Dedifferentiated amniotic fluid mesenchymal stem cell (primary cell): ENCODE data around the gene CLDN14.
"Not testable (repeated sequence)": the region's sequence is repeated elsewhere in the genome, so short reads cannot be mapped to it uniquely, and the experiment has no call there.

Source experiments
- DNase-seq: peaks from one replicate; pipeline ENCODE4 v3.0.0-alpha.2; 2016; ENCODE audit errors: extremely low spot score

Gene CLDN14

DNA sequence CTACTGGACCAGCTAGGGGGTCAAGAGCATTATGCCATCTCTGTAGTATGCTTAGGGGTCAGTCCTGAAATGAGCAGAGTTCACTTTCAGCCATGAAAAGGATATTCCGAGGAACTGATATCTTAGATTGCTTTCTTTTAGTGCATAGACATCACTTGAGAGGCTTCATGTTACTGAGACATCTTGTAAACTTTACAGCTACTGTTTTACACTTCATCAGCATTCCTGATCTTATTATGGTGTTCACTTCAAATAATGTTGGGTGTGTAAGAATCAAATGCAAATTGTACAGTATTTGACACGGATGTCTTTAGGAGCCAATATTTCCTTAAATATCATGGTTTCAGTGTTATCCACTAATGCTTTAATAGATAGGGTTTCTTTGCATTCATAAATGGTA is 22.4 kb upstream of the CLDN14 start:
- DNase-seq = no peak

DNA sequence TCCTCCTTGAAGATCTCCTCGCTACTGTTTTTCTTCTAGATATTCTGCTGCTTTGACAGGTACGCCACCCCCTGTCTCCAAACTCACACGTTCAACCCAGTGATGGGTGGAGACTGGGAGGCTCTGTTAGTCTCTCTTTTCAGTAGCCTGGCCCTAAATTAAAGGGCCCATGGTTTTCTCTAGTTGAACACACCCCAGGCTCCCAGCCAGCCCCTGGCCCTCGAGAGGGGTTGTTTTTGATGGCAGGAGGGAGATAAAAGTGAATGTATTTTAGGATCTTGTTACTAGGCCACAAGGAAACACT is 21.6 kb upstream of the CLDN14 start:
- no peak for DNase-seq

DNA sequence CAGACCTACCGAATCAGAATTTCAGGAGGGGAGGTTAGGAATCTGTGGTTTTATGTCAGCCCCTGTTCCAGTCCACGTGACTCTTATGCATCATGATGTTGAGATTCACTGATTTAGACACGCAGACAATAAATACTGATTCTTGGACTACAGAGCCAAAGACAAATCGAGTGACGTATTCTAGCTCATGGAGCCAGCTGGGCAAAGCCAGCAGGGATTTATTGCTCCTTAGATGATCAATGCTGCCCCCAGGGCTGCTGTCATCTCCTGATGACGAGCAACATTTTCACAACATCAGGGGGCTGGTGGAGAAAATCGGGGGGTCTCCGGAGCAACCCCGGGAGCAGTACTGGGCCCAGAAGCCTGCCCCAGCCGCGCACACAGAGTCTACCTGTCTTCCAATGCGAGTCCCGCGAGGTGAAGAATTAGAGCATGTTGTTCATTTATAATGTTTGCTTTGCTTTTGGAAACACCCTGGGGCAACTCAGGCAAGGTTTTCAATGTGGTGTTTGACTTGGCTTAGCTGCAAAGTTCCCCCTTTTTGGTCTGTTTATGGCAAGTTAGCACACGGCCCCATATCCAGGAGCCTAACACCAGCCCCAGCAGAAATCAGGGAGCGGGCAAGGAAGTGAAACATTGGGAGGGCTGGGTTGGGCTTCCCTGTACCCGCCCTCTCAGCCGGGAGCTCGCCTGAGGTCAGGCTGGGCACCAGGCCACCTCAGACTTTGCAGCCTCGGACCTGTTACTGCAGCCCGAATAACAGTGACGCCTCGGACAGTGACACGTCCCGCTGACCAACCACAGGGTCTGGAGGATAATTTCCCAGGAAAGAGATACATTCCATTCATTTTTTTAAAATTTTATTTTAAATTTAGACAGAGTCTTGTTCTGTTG is 19.9 kb upstream of the CLDN14 start:
- no peak for DNase-seq

DNA sequence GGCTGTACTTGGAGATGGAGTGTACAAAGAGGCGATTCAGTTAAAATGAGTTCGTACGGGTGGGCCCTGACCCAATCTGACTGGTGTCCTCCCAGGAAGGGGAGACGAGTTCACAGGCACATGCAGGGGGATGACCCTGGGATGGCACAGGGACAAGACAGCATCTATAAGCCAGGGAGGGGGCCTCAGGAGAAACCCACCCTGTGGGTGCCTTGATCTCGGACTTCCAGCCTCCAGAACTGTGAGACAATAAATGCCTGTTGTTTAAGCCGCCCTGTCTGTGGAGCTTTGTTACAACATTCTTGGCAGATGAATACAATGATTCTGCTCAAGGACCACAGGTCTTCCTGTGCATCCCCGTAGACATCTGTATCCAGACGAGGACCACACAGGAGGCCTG is 14.6 kb upstream of the CLDN14 start:
- no peak for DNase-seq

DNA sequence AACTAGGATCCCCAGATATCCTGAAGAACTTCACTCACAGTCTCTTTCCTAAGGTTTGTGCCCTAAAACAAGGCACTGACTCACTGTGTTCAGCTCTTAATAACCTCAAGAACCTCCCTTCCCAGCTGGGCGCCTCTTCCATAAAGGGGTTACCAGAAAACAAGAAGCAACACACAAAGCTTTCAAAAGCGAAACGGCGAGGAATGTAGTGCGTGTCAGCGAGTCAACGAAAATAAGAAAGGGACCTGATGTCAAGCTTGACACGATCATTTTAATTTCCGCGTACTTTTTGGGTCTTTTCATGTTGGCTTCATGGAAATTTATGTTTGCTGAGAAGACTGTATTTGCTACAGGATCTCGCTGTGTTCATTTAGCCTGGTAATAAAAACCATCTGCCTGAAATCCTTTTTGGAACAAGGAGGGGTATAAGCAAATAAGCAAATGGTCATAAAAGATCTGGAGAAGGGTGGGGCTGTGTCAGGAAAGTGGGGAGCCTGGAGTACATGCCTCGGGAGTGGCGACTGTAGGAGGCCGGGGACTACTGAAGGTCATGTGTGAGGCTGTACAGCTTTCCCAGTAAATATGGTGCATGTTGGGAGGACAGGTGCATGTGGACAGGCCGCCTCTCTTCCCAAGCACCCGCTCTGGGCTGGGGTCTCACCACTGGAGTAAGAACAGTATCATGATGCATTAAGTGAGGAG is 11.4 kb upstream of the CLDN14 start:
- DNase-seq = no peak

DNA sequence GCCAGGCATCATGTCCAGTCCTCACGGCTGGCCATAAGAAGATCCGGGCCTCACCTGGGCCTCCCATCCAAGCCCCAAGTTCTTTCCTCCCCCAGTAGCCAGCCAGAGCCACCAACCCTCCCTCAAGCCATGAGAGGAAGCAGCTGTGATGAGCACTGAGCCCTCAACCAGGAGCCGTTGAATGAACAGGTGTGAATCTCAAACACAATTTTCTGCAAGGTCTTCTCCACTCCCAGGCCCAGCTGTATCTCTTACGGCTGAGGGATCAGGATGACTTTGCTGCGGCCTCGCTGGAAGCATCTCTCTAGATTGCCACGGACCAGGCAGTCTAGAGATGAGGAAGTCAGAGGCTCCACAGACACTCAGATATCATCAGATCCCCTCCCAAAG is 9.8 kb upstream of the CLDN14 start:
- DNase-seq = no peak

DNA sequence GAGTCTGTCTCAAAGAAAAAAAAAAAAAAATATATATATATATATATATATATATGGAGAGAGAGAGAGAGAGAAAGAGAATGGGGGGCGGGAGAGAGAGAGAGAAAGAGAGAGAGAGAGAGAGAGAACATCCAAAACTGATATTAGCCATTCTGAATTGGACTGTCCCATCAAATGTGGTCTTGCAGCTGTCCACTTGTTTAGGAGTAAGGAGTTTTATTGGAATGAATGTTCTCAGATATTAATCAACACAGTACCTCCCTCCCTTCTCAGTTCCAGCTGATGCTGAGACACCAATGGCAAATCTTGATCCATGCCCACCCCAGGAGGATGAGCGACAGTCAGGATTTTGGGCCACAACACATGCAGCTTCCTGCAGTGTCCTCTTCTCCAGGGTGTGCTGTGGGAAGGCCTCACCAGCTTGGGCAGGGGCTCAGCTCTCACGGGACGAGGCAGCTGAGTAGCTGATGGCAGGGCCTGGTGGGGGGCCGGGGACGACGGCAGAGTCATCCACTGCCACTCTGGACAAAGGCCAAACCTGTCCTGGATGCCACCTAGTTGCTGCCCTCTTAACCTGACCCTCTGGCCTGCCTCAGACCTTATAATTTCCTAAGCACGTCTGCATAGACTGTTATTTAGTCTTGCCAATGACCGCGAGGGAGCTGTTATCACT is 9.3 kb upstream of the CLDN14 start:
- DNase-seq = no peak

DNA sequence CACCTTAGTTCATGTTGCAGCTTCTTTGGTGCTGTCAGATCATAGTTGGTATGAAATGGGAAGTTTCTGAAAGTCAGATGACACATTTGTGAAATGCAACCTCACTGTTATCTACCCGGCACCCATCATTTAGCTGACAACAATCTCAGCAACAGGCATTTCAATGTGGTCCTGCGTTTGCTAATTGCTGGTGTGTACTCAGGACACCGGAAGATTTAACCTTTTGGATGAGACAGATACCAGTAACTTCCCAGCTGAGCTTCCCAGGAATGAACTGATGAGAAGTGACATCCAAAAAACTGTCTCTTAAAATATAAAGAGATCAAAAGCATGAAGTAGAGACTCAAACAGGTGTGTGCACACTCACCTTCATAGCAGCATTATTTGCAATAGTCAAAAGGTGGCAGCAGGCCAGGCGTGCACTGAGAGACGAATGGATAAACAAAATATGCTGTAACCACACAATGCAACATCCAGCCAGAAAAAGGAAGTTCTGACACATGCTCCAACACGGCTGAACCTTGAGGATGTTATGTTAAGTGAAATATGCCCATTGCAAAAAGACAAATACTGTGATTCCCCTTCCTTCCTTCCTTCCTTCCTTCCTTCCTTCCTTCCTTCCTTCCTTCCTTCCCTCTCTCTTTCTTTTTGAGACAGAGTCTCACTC is 7.9 kb upstream of the CLDN14 start:
- DNase-seq = no peak

DNA sequence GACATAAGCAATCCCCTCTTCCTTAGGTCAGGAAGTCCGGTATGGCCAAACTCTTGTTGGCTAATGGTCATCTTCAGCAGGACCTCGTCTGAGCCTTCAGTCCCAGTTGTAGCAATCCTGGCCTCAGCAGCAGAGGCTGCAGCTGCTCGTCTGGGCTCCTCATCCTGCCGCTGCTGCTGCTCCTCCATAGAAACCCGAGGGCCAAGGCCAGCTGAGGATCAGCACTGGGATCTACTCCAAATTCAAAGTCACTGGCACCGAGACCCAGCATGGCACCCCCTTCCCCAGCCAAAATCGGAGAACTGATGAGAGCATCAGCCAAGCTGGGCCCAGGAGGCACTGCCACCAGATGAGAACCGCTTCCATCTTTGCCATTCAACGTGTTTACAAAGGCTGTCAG is 6.3 kb upstream of the CLDN14 start:
- no peak for DNase-seq

DNA sequence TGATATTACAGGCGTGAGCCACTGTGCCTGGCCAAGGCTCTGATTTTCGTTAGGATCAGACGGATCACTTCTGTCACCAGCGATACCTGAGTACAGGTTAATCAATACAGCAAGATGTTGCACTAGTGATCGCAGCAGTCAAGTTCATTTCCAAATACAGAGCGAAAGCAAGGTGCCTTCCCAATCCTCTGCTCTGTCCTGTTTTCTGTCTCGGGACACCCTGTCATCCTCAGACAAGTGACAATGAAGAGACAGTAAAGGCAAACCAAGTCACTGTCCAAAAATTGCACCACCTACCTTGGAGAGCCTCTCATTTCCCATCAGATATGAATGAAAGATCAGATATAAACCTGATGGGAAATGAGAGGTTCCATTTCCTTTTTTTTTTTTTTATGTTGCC is 5.6 kb upstream of the CLDN14 start:
- DNase-seq = no peak

DNA sequence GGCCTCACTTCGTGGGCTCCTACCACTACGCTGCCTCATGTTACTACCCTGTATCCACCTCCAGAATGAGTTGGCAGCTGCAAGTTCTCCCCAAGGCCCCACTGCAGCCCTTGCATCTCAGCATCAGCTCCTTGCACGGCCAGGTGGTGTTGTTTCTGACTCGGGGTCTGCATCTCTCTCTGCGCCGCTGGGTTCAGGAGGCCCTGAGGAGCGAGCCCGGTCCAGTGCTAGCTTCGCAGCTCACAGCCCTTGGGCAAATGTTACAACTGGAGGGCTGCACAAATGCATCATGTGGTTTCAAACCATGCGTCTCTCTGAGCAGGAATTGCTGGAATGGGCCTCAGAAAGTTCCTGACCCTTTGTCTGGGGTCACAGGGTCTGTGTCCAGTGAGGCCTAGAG is 3.2 kb upstream of the CLDN14 start:
- no peak for DNase-seq

DNA sequence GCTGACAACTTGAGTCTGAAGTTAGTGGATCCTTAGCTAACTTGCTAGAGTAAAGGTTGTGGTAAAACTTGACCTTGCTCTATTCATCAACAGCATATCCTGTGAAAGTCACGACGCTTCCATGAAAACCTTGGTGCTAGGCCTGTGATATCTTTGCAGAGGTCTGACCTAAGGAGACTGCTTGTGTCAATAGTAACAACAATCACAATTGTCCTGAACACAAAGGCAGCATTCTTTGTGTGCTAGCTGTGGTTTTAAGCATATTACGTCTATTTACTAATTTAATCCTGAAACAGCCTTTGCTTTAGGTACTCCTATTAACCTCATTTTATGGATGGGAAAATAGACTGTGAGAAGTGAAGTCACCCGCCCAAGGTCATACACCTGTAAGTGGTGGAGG is 2.8 kb upstream of the CLDN14 start:
- DNase-seq = no peak

DNA sequence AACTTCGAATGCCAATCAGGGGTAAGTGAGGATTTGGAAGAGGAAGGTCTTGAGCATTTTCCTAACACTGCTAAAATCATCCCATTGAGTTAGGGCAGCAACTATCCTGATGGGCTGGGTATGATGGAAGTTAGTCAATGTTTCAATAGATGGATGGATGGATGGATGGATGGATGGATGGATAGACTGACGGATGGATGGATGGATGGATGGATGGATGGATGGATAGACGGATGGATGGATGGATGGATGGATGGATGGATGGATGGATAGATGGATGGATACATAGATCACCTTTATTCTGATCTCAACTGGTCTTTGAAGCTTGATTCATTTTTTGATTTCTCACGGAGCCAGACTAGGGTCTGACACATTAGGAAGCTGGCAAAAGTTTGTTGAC is 2.3 kb upstream of the CLDN14 start:
- DNase-seq = no peak

DNA sequence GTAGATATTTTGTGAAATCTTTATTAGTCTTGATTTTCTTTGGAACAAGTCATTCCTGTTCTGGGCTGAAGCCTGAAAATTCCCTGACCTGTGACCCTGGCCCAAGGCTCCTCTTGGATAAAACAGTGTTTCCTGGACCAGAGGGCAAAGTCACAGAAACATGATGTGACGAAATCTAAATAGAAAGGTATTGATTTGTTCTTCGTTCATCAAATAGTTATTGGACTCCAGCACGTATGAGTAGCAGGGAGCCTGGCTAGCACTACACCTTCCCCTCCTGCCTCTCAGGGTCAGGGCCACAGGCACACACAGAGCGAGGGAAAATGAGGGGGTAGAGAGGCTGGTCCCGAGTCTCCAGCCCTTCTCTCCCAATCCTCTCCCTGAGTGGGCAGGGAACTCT is 1.7 kb upstream of the CLDN14 start:
- no peak for DNase-seq

DNA sequence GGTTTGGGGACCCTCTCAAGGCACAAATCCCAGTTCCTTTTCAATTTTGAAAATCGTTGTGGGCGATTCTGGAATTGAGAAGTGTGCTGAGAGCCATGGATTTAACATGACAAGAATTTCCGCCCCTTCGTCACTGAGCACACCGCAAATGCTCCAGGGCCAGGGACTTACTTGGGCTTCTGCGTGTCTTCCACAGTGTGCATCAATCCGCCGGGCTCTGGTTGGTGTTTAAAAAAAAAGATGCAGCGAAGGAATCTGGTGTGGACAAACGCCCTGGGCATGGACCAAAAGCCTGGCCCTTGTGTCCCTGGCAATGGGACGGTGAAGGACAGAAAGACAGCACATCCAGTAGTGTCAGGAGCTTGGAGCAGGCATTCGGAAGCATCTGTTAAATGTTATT is 696 bp upstream of the CLDN14 start:
- no peak for DNase-seq

DNA sequence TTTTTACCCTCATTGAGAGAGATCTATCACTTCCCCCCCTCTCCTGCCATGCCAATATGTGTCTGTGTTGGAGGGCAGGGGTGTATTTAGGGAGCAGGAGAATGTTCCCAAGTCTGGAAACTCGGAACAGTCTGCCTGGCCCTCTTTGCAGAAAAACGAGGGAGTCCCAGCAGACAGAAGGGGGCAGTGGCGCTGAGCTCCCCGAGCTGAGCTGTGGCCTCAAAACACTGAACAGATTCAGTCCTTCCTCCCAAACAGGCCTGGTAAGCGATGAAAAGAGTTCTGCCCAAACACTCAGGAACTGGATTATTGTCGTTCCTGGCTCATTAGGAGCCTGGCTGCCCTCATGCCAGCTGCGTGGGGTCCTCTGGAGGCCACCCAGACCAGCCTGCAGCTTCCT is 981 bp downstream of the CLDN14 start:
- no peak for DNase-seq

DNA sequence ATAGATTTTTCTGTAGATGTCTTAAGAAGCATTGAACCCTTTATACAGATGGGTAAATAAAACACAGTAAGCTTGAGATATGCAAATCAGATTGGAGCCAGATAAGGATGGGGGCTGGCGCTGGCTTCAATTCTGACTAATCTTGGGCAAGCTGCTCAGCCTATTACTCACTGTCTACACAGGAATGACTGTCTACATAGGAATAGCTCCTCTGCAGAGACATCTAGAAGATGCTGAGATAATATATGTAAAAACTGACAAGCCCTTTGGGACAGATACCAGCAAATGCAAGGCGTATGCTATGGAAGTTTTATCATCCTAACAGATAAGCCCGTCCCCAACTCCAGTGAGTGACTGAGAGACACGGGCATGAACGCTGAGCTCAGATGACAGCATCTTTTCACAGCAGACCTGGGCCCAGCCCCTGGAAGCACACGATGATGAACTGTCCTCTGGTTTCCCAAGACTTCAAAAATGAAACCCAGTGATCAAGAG is 1.7 kb downstream of the CLDN14 start:
- DNase-seq = peak; percentile 54

DNA sequence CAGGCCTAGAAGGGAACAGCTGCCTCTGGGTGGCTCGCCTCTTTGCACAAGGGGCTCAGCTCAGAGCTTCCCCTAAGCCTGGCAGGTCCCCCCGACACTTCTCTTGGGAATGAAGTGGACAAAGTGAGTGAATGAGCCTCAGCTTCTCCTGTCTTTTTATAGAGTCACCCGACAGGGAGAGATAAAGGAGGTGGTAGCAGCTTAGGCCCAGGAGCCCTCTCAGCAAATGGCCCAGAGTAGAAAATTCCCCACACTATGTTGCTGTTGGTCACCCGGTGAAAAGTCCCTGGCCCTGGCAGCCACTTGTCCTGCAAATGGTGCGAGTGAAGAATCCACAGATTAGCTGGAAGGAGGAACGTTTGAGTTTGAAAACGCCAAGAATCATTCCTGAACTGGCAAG is 2.4 kb downstream of the CLDN14 start:
- no peak for DNase-seq

DNA sequence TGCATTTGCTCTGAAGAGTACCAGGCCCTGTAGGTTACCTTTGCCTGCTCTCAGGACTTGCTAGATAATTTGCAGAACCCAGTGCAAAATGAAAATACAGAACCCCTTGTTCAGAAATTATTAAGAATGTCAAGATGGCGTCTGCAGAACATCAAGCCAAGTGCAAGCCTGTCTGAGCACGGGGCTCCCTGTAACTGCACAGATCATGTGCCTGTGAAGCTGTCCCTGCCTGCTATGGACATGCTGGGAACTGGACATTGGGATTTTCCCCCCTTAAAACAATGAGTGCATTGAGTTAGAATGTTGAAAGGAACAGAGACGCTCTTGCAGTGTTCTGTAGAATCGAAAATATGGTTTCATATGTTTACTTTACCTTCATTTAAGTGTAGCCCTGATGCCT is 2.9 kb downstream of the CLDN14 start:
- DNase-seq = no peak

DNA sequence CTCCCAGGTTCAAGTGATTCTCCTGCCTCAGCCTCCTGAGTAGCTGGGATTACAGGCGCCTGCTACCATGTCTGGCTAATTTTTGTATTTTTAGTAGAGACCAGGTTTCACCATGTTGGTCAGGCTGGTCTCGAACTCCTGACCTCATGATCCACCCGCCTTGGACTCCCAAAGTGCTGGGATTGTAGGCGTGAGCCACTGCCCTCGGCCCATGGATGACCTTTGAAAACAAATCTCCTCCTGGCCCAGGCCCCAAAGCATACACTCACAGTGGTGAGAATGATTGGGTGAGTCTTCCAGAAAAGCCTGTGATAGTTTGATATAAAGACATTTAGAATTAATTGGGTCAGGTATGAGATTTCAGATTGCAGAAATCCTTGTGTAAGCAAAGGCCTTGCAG is 3.4 kb downstream of the CLDN14 start:
- not testable (repeated sequence) for DNase-seq

DNA sequence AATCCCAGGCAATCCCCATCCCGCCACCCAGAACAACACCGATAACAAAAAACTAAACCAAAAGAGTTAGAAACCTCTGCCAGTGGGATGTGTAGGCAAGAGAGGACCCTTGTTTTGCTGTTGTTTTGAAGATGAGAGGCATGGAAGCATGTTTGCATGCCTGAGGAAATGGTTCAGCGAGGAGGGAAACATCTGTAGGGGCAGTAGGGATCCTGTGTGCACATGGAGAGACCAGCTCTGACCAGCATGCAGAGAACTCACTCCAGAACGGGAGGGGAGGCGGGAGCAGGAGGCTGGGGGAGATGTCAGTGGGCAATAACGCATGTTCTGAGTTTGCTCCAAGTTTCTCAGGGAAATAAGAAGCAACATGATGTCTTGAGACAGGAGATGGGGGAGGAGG is 5.3 kb downstream of the CLDN14 start:
- DNase-seq = no peak

DNA sequence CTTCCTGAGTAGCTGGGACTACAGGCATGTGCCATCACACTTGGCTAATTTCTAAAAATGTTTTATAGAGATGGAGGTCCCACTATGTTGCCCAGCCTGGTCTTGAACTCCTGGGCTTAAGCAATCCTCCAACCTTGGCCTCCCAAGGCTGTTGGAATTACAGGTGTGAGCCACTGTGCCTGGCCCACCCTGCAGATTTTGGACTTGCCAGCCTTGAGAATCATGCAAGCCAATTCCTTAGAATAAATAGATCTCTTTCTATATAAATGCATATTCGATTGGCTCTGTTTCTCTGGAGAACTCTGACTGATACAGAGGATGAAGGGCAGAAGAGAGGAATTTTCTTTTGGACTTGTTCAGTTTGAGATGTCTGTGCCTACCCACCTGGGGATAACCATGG is 6.7 kb downstream of the CLDN14 start:
- no peak for DNase-seq
